GM21619 (cell line): ENCODE results near the gene UNC13B.
"Not testable (repeated sequence)": the region's sequence is repeated elsewhere in the genome, so short reads cannot be mapped to it uniquely, and the experiment has no call there.

Source experiments
- ATAC-seq: cut with Tn5 transposase; IDR thresholded peaks from one replicate; pipeline ENCODE4 v1.9.1; 2021; ENCODE audit not compliant: unreplicated experiment

The UNC13B gene

DNA sequence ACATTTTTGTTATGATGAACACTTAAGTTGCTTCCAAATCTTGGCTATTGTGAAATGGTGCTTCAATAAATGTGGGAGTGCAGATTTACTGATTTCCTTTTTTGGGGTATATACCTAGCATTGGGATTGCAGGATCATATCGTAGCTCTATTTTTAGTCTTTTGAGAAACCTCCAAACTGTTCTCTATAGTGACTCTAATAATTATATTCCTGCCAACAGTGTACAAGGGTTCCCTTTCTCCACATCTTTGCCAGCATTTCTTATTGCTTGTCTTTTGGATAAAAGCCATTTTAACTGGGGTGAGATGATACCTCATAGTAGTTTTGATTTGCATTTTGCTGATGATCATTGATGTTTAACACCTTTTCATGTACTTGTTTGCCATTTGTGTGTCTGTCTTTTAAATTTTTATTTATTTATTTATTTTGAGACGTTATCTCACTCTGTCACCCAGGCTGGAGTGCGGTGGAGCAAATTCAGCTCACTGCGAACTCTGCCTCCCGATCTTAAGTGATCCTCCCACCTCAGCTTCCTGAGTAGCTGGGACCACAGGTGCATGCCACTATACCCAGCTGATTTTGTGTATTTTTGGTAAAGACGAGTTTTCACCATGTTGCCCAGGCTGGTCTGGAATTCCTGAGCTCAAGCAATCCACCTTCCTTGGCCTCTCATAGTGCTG is 59.0 kb downstream of the UNC13B start:
- no peak for ATAC-seq

DNA sequence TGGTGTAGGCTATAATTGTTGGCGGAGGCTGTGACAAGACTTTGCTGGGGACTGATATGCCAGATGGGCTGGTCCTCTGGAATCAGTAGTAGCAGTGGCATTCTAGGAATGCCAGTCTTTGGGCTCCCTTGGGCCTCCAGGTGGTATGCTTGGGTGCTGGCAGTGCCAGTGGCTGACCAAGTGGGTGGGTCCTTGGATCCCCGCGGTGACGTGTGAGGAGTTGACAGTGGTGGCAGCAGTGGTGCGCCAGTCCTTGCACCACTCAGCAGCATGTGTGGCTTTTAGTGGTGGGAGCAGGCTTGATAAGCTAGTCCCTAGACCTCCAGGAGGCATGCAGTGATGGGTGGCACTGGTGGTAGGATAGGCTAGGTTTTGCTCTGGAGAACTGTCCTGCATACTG is 63.9 kb downstream of the UNC13B start:
- no peak for ATAC-seq

DNA sequence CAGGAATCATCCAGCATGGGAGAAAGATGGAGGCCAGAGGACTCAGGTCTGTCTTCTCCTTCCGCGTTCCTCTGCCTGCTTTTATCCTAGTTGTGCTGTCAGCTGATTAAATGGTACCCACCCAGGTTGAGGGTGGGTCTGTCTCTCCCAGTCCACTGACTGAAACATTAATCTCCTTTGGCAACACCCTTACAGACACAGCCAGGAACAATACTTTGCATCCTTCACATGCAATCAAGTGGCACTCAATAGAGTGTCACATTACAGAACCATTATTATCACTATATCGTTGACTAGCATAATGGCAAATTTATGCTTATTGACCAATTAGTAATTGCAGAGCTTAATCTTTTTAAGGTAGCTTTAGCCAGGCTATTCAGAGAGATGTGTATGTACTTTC is 64.8 kb downstream of the UNC13B start:
- no peak for ATAC-seq

DNA sequence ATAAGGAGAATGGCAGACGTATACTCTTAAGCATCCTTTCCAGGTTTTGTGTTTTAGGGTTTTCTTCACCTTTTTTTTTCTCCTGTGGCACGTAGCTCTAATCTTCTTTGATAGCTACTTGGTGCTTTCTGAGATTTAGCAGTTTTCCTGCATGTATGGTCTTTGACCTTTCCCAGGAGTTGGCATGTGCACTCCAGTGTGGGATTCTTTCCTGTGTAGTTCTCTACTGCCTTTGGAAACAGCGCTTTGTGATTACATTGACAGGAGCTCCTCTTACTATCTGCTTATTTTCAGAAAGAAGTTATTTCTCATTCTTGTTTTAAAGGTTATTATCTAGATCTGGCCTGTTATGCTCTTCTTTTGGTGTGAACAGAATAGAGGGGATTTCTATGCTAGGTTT is 65.5 kb downstream of the UNC13B start:
- ATAC-seq: no peak

DNA sequence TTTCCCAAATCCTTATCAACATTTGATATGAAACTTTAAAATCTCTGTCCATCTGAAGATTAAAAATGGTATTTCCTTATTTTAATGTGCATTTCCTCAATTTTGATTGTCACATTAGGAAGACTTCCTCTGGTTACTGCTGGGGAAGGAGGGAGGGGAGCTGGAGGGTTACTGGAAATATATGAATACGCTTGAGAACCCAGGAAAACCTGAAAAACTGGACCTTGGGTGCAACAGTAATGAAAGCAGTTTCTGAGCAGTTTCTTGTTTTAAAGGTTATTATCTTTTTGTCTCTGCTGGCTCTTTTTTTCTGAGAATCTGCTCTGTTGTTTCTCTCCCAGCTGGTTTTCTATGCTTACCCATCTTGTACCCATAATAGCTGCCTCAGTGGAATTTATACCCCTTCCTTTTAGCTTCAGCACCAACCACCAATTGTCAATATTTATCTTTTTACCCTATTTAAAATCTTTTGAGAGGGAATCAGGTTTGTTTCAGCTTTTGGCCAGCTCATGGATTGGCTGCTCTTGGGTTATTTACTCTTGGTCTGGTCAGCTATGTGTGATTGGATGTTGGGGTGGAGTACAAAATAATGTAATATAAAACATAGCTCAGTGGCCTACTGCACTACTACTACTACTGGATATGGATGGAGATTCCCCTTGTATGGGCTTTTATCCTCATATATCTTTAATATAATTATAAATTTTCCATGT is 67.4 kb downstream of the UNC13B start:
- ATAC-seq: no peak

DNA sequence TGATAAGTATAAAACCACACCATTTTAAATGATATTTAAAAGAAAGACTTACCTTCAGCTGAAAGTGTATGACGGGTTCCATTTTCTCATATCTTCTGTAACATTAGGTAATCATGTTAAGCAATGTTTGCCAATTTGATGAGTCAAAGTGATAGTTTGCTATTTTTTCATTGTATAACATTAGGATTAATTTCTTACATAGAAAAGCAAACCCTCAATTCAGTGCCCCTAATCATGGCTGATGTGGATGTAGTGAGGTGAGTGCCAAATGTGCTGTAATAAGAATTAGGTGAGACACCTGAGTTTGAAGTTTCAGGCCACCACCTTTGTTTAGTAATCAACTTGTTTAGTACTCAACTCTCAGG is 68.0 kb downstream of the UNC13B start:
- ATAC-seq: no peak

DNA sequence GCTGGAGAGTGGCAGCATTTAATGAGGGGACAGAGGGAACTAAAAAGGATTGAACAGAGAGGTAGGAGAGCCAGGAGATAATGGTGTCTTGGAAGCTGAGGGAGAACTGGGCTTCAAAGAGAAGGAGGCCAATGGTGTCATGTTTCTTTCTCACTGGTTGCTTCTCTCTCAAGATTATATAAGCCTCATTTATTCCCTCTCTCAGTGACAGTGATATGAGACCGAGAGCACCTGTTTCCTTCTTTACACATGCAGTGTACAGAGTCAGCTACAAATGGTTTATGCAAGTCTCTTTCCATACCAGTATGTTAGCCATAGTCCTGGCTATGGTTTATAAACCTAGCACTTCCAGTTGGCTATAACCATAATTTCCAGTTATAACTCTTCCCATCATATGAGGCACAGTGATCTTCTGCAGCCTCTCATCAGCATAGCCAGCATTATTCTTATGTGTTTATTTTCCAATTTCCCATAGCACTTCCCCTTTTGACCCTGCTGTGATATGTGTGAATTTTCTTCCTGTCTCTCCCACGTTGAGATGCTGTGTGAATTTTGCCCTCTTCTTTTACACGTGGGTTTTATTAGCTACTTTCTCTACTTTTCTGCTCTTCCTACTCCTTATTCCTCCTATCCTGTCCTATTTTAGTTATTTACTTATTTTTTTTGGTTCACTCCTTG is 71.2 kb downstream of the UNC13B start:
- ATAC-seq: no peak

DNA sequence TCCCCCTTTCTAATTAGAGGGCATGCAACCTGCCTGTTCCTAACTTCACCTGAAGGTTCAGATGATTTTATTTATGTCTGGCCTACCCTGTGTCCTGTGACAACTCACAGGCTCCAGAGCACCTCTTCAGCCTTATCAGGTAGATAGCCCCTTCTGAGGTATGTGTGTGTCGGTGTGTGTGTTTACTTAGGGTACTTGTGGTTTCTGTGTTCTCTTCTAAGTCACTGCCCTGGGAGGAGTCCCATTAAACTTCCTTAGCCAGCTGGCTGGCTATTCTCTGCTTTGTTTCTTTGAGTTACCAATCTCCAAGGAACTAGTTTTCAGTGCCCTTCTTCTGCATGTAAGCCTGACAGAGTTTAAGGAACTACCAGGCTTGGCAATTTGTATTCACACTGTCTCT is 74.9 kb downstream of the UNC13B start:
- ATAC-seq: no peak

DNA sequence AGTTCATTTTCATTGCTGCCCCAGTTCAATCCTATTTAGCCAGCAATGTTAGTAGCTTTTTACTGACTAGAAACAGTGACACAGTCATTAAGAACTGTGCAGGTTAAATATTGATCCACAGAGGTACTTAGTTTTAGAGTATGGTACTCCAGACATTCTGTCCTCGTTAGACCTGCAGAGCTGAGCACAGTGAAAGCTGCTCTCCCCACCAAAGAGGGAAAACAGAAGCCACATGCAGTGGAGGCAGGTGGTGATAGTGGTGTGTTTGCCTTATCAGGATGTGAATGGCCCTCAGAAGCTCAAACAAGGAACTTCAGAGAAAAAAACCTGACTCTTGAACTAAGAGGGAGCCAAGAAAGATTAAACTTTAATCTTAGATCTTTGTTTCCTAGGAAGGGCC is 75.5 kb downstream of the UNC13B start:
- no peak for ATAC-seq

DNA sequence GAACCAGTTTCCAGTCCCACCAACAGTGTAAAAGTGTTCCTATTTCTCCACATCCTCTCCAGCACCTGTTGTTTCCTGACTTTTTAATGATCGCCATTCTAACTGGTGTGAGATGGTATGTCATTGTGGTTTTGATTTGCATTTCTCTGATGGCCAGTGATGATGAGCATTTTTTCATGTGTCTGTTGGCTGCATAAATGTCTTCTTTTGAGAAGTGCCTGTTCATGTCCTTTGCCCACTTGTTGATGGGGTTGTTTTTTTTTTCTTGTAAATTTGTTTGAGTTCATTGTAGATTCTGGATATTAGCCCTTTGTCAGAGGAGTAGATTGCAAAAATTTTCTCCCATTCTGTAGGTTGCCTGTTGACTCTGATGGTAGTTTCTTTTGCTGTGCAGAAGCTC is 84.1 kb downstream of the UNC13B start:
- ATAC-seq: not testable (repeated sequence)

DNA sequence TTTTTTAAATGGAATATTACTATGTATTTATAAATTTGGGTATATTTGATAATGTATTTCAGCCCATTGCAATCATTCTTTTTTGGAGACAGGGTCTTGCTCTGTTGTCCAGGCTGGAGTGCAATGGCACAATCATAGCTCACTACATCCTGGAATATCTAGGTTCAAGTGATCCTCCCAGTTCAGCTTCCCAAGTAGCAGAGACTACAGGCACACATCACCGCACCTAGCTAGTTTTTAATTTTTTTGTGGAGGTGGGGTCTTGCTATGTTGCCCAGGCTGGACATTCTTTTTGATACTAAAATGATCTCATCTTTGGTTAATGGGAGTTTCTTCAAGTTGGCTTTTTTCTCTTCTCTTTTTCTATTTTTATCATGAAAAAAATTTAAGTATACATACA is 91.3 kb downstream of the UNC13B start:
- ATAC-seq: no peak

DNA sequence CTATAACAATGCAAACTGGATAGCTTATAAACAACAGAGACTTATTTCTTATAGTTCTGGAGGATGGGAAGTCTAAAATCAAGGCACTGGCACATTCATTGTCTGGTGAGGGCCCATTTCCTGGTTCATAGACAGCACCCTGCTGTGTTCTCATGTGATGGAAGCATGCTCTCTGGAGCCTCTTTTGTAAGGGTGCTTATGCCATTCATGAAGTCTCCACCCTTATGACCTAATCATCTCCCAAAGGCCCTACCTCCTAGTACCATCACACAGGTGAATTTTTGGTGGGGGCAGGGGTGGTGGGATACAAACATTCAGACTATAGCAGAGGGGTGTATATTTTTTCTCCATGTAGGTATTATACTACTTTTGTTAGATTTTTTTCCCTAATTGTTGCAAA is 92.4 kb downstream of the UNC13B start:
- no peak for ATAC-seq

DNA sequence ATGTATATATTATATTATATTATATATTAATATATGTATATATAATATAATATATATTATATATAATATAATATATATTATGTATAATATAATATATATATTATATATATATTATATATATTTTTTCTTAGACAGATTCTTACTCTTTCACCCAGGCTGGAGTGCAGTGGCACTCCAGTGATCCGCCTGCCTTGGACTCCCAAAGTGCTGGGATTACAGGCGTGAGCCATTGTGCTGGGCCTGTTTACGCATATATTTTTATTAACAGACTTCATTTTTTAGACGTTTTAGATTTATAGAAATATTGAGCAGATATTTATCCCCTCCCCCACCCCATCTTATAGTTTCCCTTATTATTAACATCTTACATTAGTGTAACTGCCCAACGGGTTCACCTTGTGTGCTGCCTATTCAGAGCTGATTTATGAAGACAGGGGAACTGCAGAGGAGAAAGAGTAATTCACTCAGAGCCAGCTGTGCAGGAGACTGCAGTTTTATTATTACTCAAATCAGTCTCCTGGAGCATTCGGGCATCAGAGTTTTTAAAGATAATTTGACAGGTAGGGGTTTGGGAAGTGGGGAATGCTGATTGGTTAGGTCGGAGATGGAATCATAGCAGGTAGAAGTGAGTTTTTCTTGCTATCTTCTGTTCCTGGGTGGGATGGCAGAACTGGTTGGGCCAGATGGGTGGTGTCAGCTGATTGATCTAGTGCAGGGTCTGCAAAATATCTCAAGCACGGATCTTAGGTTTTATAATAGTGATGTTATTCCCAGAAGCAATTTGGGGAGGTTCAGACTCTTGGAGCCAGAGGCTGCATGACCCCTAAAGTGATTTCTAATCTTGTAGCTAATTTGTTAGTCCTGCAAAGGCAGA is 93.4 kb downstream of the UNC13B start:
- ATAC-seq: no peak

DNA sequence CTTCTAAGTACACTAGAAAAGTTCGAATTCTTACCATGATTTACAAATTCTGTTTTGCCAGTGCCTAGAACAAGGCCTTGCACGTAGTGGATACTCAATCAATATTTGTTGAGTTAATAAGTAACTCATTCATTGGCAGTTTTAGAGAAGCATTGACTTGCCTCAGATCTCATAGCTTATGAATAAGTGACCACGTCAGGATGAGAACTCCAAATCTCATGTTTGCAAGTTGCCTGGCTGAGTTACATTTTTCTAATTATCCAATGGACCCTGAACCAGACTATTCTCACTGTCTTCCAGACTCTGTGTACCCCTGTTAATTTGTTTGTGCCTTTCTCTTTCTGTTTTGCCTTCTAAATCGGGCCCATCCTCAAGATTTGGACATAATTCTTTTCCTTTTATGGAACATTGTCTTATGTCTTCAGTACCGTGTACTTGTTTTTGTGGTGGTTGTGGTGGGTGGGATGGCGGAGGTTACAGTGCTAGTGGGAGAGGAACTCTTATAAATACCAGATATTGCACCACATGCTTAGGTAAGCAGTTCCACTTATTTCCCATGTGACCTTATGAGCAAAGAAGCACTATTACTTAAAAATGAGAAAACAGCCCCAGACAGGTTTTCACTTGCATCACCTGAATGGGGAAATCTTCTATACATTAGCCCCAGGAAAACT is 96.3 kb downstream of the UNC13B start:
- ATAC-seq: no peak

DNA sequence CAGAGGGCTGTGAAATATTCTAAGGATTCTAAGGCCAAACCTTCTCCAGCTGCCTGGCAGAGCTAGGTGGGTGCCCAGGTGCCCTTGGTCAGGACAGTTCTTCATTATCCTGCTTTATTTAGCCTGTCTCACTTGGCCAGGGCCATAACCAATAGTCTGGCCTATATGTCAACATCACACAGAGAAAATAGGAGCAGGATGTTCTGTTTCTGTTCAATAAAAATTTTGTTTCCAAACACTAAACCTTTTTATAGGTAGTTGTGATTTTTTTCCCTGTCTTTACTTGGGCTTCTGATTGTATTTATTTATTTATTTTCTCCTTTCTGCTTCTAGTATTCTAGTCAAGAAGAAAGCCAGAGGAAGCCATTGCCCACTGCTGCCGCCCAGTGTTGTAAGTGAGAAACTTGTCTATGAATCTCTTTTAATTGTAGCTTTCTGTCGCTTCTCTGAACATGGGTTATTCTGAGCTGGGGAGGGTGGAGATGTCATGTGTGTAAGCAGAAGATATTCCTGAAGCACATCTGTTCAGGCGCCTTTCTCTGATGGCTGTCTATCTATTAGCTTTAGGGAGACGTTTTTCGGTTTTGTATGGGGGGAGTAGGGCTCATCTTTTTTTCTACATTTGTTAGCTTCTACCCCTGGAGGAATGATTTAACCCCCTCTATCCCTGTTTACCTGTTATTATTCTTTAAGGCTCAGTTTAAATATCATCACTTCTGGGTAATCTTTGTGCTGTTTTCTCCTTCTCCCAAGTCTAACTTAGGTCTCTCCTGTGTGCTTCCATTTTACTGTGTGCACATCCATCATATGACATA is 97.1 kb downstream of the UNC13B start:
- ATAC-seq: no peak

DNA sequence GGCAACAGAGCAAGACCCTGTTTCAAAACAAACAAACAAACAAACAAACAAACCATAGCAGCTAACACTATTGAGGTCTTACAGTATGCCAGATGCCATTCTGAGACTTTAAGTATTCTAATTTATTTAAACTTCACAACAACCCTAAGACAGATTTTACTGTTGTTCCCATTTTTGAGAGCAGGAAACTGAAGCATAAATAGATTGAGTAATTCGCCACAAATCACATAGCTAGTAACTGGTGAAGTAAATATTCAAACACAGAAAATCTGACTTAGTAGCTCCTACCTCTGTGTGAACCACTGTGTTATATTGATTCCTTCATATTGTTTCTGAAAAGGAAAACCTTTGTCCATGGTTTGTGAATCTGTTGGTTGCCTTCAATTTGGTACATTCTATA is 98.4 kb downstream of the UNC13B start:
- ATAC-seq: no peak

DNA sequence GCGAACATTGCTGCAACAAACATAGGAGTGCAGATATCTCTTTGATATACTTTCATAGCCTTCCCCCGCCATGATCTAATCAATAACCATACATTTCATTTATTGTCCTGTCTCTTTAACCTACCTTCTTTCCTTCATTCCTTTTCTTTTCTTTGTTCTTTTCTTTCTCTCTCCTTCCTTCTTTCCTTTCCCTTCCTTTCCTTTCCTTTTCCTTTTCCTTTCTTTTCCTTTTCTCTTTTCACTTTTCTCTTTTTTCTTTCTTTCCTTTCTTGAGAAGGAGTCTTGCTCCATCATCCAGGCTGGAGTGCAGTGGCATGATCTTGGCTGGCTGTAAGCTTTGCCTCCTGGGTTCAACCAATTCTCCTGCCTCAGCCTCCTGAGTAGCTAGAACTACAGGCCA is 100.3 kb downstream of the UNC13B start:
- no peak for ATAC-seq

DNA sequence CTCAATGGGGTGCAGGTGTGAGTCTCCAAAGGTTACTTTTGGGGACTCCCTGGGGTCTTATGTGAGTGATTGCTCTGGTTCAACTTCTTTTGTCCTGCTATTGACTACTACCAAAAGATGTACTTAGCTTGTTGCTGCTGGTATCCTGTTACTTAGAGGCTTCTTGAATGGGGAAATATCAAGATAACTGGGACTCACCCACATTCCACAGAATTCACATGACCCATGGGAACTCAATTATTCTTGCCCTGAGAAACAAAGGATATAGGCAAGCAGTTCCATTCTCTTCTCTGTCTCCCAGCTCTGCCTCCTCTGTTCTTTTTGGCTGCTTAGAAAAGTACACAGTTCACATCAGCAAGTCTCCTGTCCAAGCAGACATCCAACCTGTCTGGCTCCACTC is 105.9 kb downstream of the UNC13B start:
- ATAC-seq: no peak

DNA sequence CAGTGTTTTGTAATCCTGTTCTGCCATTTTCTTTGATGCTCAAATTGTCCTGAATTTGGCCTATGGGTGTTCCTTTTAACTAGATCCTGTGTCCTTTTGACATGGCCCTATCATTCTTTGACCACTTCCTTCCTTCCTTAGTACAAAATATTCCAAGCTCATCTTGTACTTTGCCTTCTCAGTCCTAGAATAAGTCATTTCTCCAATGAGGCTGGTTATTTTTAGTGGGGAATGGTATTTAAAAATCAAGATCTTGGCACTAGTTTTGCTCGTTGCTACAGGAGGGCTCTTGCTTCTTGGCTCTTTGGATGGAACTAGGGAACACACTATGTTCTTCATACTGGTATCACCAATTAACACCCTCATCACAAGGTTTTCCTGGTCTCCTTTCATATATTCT is 108.1 kb downstream of the UNC13B start:
- ATAC-seq: no peak

DNA sequence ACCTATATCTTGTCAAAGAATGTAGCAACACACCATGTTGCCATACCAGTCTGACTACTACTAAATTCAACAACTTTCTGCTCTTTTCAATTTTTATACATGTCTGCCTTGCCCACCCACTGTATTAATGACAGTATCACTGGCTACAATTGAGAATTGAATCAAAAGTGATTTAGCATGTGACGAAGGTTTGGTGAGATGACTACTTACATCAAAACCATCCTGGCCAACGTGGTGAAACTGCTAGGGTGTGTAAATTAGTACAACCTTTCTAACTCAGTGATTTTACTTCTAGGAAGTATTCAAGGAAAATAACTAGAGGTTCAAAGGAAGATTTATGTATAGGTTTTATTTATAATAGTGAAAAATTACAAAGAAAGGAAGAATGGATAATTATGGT is 109.8 kb downstream of the UNC13B start:
- no peak for ATAC-seq
